HG02852 (cell line): Measurements from ENCODE around the gene NFIA.

Source experiments
- ATAC-seq: cut with Tn5 transposase; IDR thresholded peaks from one replicate; pipeline ENCODE4 v1.9.1; 2021; ENCODE audit warnings: mild to moderate bottlenecking, moderate library complexity; ENCODE audit not compliant: unreplicated experiment

Gene NFIA

GRCh38 chr1:61318319-61319125 lies 236.2 kb downstream of the NFIA start:
- ATAC-seq: peak; percentile 99

- no peak for ATAC-seq
Measured at GRCh38 chr1:61320575-61320974, 238.2 kb downstream of the NFIA start.

DNA sequence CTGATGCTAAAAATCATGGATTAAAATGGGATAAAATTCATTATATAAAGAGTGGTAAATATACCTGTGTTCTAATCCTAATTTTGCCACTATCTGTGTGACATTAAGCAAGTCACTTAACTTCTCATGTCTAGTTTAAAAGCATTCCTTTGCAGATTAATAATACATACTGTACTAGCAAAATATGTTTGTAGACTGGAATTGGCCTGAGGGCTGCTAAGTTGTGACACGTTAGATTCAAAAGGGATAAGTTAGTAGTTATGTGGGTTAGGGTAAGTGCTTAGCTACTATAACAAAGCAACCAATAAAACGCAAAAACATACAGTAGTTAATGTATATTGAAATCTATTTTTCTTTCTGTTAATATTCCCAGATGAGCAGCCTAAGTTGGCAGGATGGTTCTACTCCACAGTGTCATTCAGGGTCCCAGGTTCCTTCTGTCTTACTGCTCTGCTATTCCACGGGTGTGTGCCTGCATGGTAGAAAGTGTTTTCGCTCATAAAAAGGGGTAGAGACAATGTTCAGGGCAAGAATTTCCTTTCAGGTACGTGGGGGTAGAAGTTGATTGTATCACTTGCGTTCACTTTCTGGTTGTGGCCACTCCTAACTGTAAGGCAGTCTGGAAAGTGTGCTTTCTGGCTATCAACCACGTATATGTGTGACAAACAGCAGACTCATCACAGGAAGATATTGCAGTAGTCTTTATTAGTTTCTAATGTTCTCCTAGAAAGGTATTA lies 239.8 kb downstream of the NFIA start:
- ATAC-seq: no peak

GRCh38 chr1:61322769-61323168 lies 240.4 kb downstream of the NFIA start:
- ATAC-seq: no peak

DNA sequence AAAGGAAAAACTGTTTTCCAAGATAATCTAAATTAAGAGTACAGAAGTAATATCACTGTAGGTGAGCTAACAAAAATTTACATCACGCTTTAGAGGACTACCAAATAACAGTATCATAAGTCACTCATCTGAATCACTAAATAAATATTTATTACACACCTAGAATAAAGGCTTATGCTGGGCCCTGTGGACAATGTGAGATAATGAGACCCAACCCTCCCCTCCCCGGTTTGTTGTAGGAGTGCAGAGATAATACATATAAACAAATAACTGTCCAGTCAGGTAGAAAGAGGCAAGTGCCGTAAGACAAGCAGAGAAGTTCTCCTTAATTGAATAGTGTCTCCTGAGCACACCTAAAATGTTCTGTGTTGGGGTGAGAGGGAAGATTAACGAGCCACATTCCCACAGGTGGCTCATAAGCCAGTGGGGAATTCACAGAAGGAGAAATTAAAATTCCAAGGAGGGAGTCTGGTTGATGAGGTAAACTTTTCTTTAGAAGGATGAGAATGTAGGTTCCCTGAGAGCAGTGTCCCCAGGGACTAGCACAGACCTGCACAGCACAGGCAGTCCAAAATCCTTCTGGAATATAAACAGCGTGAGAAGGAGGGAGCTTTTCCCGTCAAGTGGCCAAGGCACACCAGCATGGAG lies 241.4 kb downstream of the NFIA start:
- ATAC-seq: no peak

- no peak for ATAC-seq
Measured at GRCh38 chr1:61326713-61327112, 244.4 kb downstream of the NFIA start.

- no peak for ATAC-seq
Measured at GRCh38 chr1:61327436-61327835, 245.1 kb downstream of the NFIA start.

DNA sequence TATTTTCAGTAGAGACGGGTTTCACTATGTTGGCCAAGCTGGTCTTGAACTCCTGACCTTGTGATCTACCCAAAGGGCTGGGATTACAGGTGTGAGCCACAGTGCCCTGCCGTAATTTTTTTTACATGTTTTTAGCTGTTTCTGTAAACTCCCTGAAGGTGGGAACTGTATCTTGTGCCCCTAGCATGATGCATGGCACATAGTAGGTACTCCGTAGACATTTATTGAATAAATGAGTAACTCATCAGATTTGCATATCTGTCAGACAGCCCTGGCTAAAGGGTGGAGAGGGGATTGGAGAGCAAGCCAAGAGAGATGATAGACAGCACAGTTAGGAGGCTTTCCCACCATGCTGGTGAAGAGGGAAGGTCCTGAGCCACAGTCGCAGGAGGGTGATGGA lies 247.2 kb downstream of the NFIA start:
- no peak for ATAC-seq

GRCh38 chr1:61330018-61330417 lies 247.7 kb downstream of the NFIA start:
- no peak for ATAC-seq

DNA sequence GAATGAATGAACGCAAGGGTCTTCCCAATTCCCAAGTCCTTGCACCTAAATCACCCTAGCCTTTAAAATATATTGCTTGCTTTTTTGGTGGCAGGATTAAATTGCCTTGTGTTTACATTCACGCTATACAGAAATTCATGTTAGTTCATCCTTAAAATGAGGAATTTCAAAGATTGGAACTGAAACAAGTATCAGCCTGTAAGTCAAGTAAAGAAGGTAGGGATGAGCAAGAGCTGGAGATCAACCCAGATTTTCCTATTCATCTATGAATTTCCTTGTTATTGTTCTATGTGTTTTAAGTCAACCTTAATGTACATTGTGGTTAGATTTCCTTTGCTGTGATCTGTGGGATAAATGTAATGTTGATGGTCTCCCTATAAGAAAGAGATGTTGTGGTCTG lies 248.2 kb downstream of the NFIA start:
- ATAC-seq: no peak

- ATAC-seq: peak; percentile 99
Measured at GRCh38 chr1:61332196-61332753, 249.9 kb downstream of the NFIA start.

GRCh38 chr1:61332796-61333195 lies 250.4 kb downstream of the NFIA start:
- no peak for ATAC-seq

GRCh38 chr1:61334718-61335589 lies 252.6 kb downstream of the NFIA start:
- no peak for ATAC-seq

DNA sequence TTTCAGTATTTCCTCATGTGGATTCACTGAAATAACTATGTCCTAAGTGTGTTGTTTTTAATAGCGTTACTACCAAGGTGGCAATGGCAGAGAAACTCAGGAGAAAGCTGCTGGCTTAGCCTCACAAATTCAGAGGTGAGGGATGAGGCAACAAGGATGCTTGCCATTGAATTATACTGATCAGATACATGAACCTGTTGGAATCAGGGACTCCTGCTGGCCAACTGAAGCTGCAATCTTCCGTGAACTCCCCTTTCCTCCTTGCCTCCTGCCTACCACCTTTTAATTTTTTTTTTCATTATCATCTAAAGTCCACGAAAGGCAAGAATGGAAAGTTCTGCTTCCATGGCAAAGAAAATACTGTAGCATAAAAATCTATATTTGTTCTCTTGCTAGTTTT lies 254.7 kb downstream of the NFIA start:
- no peak for ATAC-seq

- ATAC-seq: no peak
Measured at GRCh38 chr1:61337441-61337951, 255.1 kb downstream of the NFIA start.

- ATAC-seq: no peak
Measured at GRCh38 chr1:61337981-61338848, 255.9 kb downstream of the NFIA start.

- ATAC-seq: no peak
Measured at GRCh38 chr1:61338899-61339298, 256.5 kb downstream of the NFIA start.

DNA sequence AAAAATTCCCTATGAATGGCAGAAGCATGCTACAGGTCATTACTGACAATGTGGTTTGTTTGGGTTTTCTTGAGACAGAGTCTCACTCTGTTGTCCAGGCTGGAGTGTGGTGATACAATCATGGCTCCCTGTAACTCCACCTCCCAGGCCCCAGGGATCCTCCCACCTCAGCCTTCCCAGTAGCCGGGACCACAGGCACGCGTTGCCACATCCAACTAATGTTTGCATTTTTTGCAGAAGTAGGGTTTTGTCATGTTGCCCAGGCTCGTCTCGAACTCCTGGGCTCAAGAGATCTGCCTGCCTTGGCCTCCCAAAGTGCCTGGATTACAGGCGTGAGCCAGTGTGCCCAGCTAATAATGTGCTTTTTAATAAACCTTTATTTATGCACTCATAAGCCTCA lies 259.1 kb downstream of the NFIA start:
- ATAC-seq: no peak

GRCh38 chr1:61343734-61344420 lies 261.5 kb downstream of the NFIA start:
- ATAC-seq: no peak
